Endothelial cell of hepatic sinusoid (primary cell): ENCODE measurements around the gene TASP1.
"Not testable (repeated sequence)": the region's sequence is repeated elsewhere in the genome, so short reads cannot be mapped to it uniquely, and the experiment has no call there.

Source experiments
- in situ Hi-C: cut with HindIII; loops from 2 replicates; pipeline ENCODE4 v1.10.0; 2017; ENCODE audit warnings: low sequenced_read_pairs

Gene TASP1

DNA sequence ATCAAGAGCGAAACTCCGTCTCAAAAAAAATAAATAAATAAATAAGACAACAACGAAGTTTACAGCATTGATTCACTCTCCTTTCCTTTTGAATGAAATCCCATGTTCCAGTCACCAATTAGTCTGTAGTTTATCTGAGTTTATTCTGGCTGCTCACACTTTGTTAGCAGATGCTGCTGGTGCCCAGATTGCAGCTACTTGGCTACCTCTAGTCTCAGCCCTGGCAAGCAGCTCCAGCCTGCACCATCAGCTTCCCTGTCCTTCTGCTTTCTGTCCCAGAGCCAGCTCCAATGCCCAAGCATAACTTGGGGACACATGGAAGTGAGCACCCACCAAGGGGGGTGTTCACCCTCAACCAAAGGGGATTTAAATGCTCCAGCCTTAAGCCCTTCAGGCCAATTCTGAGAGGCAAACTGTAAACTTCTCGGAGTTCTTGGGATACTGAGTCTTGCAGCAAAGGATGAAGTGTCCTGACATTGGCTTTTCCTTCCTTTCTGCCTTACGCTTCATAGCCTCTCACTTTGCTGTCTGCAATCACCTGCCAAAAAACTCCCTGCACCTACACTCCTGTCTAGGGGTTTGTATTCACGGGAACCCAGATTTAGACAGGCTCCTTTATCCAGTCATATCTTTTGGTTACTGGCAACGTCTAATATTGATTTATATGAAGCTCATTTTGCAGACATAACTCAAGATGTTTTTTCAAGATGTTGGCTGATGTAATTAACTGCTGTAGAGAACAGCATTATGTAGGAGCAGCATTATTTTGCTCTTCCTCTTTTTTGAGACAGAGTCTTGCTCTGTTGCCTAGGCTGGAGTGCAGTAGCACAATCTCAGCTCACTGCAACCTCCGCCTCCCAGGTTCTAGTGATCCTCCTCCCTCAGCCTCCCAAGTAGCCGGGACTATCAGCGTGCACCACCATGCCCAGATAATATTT, 9.8 kb upstream of the TASP1 start:
- in situ Hi-C loops, result no loop called here

DNA sequence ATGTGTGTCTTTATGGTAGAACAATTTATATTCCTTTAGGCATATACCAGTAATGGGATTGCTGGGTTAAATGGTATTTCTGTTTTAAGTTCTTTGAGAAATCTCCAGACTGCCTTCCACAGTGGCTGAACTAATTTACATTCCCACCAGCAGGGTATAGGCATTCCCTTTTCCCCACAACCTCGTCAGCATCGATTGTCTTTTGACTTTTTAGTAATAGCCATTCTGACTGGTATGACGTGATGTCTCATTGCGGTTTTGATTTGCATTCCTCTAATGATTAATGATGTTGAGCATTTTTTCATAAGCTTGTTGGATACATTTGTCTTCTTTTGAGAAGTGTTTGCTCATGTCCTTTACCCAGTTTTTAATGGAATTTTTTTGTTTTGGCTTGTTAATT, 5.3 kb upstream of the TASP1 start:
- in situ Hi-C loops, result no loop called here

- in situ Hi-C loops, result no loop called here
Observed at GRCh38 chr20:13639150-13639497, 392 bp upstream of the TASP1 start.

DNA sequence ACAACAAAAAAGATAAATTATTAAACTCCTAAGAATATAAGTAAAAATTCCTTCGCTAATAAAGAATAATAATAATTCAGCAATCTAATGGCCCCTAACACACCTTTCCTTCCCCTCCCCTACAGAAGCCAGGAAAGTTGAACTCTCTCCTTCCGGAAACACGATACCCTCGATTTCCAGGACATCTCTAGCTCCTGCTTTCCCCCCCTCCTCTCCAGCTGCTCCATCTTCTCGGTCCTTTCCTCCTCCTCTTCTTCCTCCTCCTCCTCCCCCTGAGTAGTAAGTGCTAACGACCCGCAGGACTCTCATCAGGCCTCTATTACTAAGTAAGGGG, 603 bp downstream of the TASP1 start:
- in situ Hi-C loops, result no loop called here

GRCh38 chr20:13632431-13632830, 6.3 kb downstream of the TASP1 start:
- in situ Hi-C loops, result no loop called here

GRCh38 chr20:13627525-13627924, 11.2 kb downstream of the TASP1 start:
- in situ Hi-C loops, result not testable (repeated sequence)

DNA sequence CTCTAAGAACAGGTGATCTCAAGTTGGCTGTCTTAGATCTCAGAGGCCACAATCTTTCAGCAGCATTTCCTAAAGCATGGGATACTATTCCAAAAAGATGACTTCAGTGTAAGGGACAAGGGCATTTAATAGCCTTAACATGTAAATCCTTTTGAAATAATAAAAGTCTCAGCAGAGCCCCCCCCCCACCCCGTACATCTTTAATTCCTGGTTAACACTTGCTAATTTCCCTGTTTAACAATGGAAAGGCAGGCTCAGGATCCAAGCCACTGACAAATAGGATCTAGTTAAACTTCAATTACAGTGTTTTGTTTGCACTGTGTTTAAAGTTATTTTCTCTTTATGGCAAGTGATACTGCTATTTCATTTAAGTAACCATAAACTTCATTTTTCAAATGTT, 12.0 kb downstream of the TASP1 start:
- in situ Hi-C loops, result no loop called here

GRCh38 chr20:13625304-13625979, 13.3 kb downstream of the TASP1 start:
- in situ Hi-C loops, result no loop called here

DNA sequence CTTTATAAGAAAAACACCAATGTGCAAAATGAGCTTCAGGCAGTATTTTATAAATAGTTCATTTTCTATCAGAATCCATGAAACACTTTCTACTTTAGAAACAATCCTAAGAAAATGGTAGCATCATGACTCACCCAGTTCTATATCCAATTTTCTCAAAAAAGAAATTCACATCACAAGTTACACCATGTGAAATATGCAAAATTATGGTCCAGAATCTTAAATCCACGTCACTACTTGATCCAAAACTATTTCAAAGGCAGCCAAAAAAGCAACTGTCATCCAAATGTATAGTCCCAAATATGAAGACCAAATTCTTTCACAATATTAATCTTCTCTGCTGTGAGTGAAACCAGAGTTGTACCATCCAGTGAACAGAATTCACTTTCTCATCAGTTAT, 19.3 kb downstream of the TASP1 start:
- in situ Hi-C loops, result not testable (repeated sequence)

GRCh38 chr20:13618456-13618855, 20.3 kb downstream of the TASP1 start:
- in situ Hi-C loops, result not testable (repeated sequence)

DNA sequence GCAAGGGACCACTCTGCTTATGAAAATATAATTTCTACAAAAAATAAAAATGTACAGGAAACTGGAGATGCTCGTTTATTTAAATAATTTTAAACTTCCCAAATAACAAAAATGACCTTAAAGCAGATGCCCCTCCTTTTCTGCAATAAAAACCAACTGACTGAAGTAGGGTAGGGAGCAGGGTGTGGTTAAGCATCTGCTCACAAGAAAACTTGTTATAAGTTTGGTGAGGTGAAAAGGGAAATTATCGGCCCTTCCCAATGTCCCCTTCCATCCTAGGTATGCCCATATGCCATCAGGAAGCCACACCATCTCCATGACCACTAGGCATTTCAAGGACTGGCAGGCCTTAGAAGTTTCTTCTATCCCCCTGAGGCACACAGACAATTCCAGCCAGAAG, 21.1 kb downstream of the TASP1 start:
- in situ Hi-C loops, result not testable (repeated sequence)

GRCh38 chr20:13616713-13617112, 22.0 kb downstream of the TASP1 start:
- in situ Hi-C loops, result not testable (repeated sequence)

DNA sequence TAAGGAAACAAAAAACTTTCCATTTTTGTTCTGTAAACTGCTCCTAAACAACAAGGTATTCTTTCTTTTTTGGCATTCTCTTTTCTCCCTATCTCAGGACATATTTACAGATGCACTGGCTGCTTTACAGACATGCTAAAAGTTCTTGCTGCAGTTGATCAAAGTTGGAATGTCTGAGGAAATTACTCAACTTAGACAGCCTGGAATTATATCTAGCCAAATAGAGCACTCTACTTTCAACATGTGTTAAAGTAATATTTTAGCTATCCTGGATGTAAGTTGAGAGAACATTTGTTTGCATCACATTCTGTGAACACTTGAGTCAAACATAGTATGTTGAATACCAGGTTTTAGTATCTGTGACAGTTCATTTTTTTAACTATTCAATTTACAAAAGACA, 24.8 kb downstream of the TASP1 start:
- in situ Hi-C loops, result no loop called here

GRCh38 chr20:13611611-13612125, 27.1 kb downstream of the TASP1 start:
- in situ Hi-C loops, result no loop called here

DNA sequence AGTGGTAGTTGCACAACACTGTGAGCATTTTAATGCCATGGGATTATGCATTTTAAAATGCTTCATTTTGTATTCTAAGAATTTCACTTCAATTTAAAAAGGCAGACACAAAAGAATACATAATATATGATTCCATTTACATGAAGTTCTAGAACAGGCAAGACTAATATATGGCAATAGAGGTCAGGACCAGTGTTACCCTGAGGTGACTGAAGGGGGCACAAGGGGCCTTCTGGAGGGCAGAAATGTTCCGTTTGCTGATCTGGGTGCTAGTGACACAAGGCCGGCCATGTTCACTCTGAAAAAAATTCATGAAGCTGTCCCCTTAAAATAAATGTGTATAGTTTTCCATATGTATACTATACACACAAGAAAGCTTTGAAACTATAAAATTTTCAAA, 28.5 kb downstream of the TASP1 start:
- in situ Hi-C loops, result no loop called here

DNA sequence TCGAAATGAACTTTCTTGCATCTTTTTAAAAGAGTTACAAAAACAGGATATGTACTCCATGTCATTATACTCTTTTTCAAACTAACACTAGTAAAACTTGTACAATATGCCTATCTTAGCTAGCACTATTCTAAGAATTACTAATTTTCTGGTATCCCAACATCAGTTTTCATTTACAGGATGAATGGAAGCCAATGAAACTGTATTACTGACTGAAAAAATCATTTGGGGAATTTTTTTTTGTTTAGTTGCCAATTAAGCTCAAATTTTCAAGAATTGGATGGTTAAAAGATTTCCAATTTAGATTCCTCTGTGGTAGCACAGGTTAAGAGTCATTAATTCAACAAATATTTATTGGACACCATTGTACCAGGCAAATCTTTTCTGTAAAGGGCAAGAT, 30.7 kb downstream of the TASP1 start:
- in situ Hi-C loops, result no loop called here

- in situ Hi-C loops, result not testable (repeated sequence)
Observed at GRCh38 chr20:13593423-13593822, 45.3 kb downstream of the TASP1 start.

- in situ Hi-C loops, result no loop called here
Observed at GRCh38 chr20:13588049-13588448, 50.7 kb downstream of the TASP1 start.

GRCh38 chr20:13587370-13587769, 51.4 kb downstream of the TASP1 start:
- in situ Hi-C loops, result no loop called here

GRCh38 chr20:13586133-13586532, 52.6 kb downstream of the TASP1 start:
- in situ Hi-C loops, result no loop called here

DNA sequence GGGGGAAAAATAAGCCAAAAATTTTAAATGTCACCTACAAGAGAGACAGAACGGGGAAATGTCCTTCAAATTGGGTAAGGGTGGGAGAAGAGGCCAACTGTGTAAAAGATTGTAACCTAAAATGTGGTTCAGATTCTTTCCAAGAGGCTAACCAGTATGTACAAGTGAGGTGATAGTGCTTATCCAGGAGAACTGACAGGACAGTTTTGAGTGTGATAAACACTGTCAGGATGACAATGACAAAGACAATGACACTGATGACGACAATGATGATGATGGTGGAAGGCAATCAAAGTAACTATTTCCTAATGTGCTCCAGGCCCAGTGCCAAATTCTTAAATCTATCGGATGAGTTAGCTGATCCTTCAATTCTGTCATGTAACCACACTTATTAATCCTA, 57.3 kb downstream of the TASP1 start:
- in situ Hi-C loops, result no loop called here

- in situ Hi-C loops, result no loop called here
Observed at GRCh38 chr20:13580707-13581106, 58.0 kb downstream of the TASP1 start.
